Caco-2 (cell line): ENCODE data around the gene MYPOP. TPM values are rescaled to one million over a fixed set of nuclear protein-coding genes. Genes with fewer than 3 reads are reported as not detected.
A peak's percentile ranks its signal among the peaks of the same experiment; 100 is the strongest.

ENCODE experiments used
- BruUV-seq: library from RNA; stranded (reverse); fragments of 400-500 nt; replicated peaks from 2 replicates; lab custom pipeline; 2021; lab: Mats Ljungman, UMichigan
- CTCF ChIA-PET: fragments of 300-600 bp; sonication (Branson Sonifier 250); formaldehyde crosslinking; loops from one replicate; lab custom pipeline; 2022; ENCODE audit warnings: antibody characterized with exemption; lab: Charles Lee
- POLR2A ChIA-PET: fragments of 300-600 bp; sonication (Branson Sonifier 250); formaldehyde crosslinking; loops from one replicate; lab custom pipeline; 2022; ENCODE audit warnings: antibody characterized with exemption; lab: Charles Lee
- DNase-seq, 2 experiments: peaks; one replicate each; pipeline versions ENCODE4 v3.0.0 to v3.0.0-alpha.2; 2020 to 2022
- H3K27me3 ChIP-seq: replicated peaks from 2 replicates; pipeline ENCODE4 v1.6.0; 2011; ENCODE audit warnings: low read length; ENCODE audit not compliant: control insufficient read depth, insufficient read depth
- H3K36me3 ChIP-seq: 2 replicates; pipeline ENCODE4 v1.5.1; 2011; ENCODE audit warnings: low read length; ENCODE audit not compliant: control insufficient read depth, insufficient read depth
- H3K4me1 ChIP-seq: fragments of 250-450 bp; sonication (Bioruptor Pico); 2 replicates; pipeline ENCODE4 v1.5.1; 2020; ENCODE audit warnings: mild to moderate bottlenecking
- H3K4me3 ChIP-seq: 2 replicates; pipeline ENCODE4 v1.5.1; 2011; ENCODE audit warnings: low read depth, mild to moderate bottlenecking, control low read depth, low read length
- H3K9me3 ChIP-seq: fragments of 250-450 bp; sonication (Bioruptor Pico); 2 replicates; pipeline ENCODE4 v1.5.1; 2020; ENCODE audit warnings: mild to moderate bottlenecking, moderate library complexity
- H3K27ac Mint-ChIP-seq: one replicate; pipeline ENCODE4 v1.8.0; 2022; ENCODE audit warnings: mixed read lengths; ENCODE audit not compliant: unreplicated experiment
- H3K27me3 Mint-ChIP-seq: one replicate; pipeline ENCODE4 v1.8.0; 2022; ENCODE audit warnings: mixed read lengths; ENCODE audit not compliant: insufficient read depth, unreplicated experiment
- H3K36me3 Mint-ChIP-seq: one replicate; pipeline ENCODE4 v1.8.0; 2022; ENCODE audit warnings: mild to moderate bottlenecking, mixed read lengths; ENCODE audit not compliant: insufficient read depth, unreplicated experiment
- H3K4me1 Mint-ChIP-seq: one replicate; pipeline ENCODE4 v1.8.0; 2022; ENCODE audit warnings: low read depth, mixed read lengths; ENCODE audit not compliant: unreplicated experiment
- H3K4me3 Mint-ChIP-seq: one replicate; pipeline ENCODE4 v1.8.0; 2022; ENCODE audit warnings: mild to moderate bottlenecking, moderate library complexity, mixed read lengths; ENCODE audit not compliant: unreplicated experiment
- H3K9me3 Mint-ChIP-seq: one replicate; pipeline ENCODE4 v1.8.0; 2022; ENCODE audit warnings: mixed read lengths; ENCODE audit not compliant: unreplicated experiment
- CTCF ChIP-seq, 2 experiments: fragments of 200-600 bp in 1 of 2; IDR thresholded peaks; 1 replicate in 1 of 2; 2 replicates in 1 of 2; pipeline versions ENCODE4 v1.5.1 to v1.8.0; 2011 to 2022; ENCODE audit warnings: antibody characterized with exemption in 1 of 2, control low read depth in 1 of 2, inconsistent platforms in 1 of 2, low read depth in 1 of 2, low read length in 1 of 2, mild to moderate bottlenecking in 1 of 2, moderate library complexity in 1 of 2; ENCODE audit not compliant: insufficient read depth in 1 of 2, severe bottlenecking in 1 of 2, unreplicated experiment in 1 of 2
- intact Hi-C: fragments of 100-400 bp; cut with micrococcal nuclease; formaldehyde crosslinking; loops from one replicate; pipeline ENCODE4 v1.10.0; 2022; ENCODE audit not compliant: unreplicated experiment
- total RNA-seq: library from RNA; stranded (reverse); gene quantifications from 2 replicates; pipeline ENCODE4 v1.2.3, GENCODE V29; 2022

MYPOP gene
- total RNA-seq, 1 experiment from 2014 or later = 15.8 TPM

GRCh38 chr19:45852983-45853382, 49.4 kb downstream of the MYPOP start:
- H3K27me3 Mint-ChIP-seq = no peaks in the 10 kb centered on the region
- H3K9me3 Mint-ChIP-seq = no peaks in the 10 kb centered on the region
- no peak for TF ChIP-seq CTCF (IDR thresholded peaks at IDR 0.05; ENCODE audit: insufficient read depth in 1 of 2, low read depth in 1 of 2, low read length in 1 of 2, severe bottlenecking in 1 of 2, unreplicated experiment in 1 of 2)
- CTCF ChIA-PET = no interaction called here
- no peak overlapping the region for H3K27ac Mint-ChIP-seq
- POLR2A ChIA-PET = interaction anchor here (0.7 kb wide), 1 partner anchor 78 kb away, joined by 6 read pairs; no protein-coding TSS in a partner anchor
- Histone ChIP-seq H3K27me3 (no peaks in the 10 kb centered on the region), H3K36me3 (peaks cover 11% of the 10 kb centered on the region), H3K9me3 (no peaks in the 10 kb centered on the region), H3K4me1 (no peaks in the 10 kb centered on the region), H3K4me3 (no peak overlapping the region)
- intact Hi-C loops = no loop called here
- BruUV-seq = no TSS peak
- H3K4me1 Mint-ChIP-seq = no peaks in the 10 kb centered on the region
- H3K4me3 Mint-ChIP-seq = no peak overlapping the region
- H3K36me3 Mint-ChIP-seq = peaks cover 84% of the 10 kb centered on the region
- DNase-seq = no peak

- Histone ChIP-seq H3K27me3 (no peaks in the 10 kb centered on the region), H3K4me1 (no peaks in the 10 kb centered on the region), H3K9me3 (no peaks in the 10 kb centered on the region), H3K4me3 (no peak overlapping the region), H3K36me3 (peaks cover 11% of the 10 kb centered on the region)
- peaks cover 90% of the 10 kb centered on the region for H3K36me3 Mint-ChIP-seq
- DNase-seq = no peak
- ChIA-PET POLR2A (no interaction called here), CTCF (interaction anchor here (1.4 kb wide), 1 partner anchor 35 kb away, joined by 9 read pairs; no protein-coding TSS in a partner anchor)
- no peak for TF ChIP-seq CTCF (IDR thresholded peaks at IDR 0.05; ENCODE audit: insufficient read depth in 1 of 2, low read depth in 1 of 2, low read length in 1 of 2, severe bottlenecking in 1 of 2, unreplicated experiment in 1 of 2)
- H3K4me1 Mint-ChIP-seq = no peaks in the 10 kb centered on the region
- no peaks in the 10 kb centered on the region for H3K9me3 Mint-ChIP-seq
- no TSS peak for BruUV-seq
- intact Hi-C loops = no loop called here
- no peak overlapping the region for H3K4me3 Mint-ChIP-seq
- H3K27ac Mint-ChIP-seq = no peak overlapping the region
- H3K27me3 Mint-ChIP-seq = no peaks in the 10 kb centered on the region
Measured at GRCh38 chr19:45852145-45852750, 50.2 kb downstream of the MYPOP start.

GRCh38 chr19:45848922-45849321, 53.5 kb downstream of the MYPOP start:
- peak in 1 of 2 experiments; percentile 20 for DNase-seq
- no TSS peak for BruUV-seq
- peaks cover 11% of the 10 kb centered on the region for H3K36me3 ChIP-seq
- Mint-ChIP-seq H3K9me3 (no peaks in the 10 kb centered on the region), H3K4me1 (no peaks in the 10 kb centered on the region), H3K27me3 (no peaks in the 10 kb centered on the region), H3K4me3 (no peak overlapping the region), H3K36me3 (peaks cover 93% of the 10 kb centered on the region), H3K27ac (no peak overlapping the region)
- H3K9me3 ChIP-seq = no peaks in the 10 kb centered on the region
- peak; percentile 11 to 53 for TF ChIP-seq CTCF (IDR thresholded peaks at IDR 0.05; ENCODE audit: insufficient read depth in 1 of 2, low read depth in 1 of 2, low read length in 1 of 2, severe bottlenecking in 1 of 2, unreplicated experiment in 1 of 2)
- no peaks in the 10 kb centered on the region for H3K27me3 ChIP-seq
- no peak overlapping the region for H3K4me3 ChIP-seq
- H3K4me1 ChIP-seq = no peaks in the 10 kb centered on the region
- intact Hi-C loops = no loop called here
- CTCF ChIA-PET = no interaction called here
- POLR2A ChIA-PET = no interaction called here
